Measurements from ENCODE around the gene ZNF511. TPM values are rescaled to one million over a fixed set of nuclear protein-coding genes. Genes with fewer than 3 reads are reported as not detected.

Gene ZNF511
- total RNA-seq, 3 donors from 2014 or later = 27.4 to 33.2 (median 32.1) TPM

- no peak for TF ChIP-seq CTCF (IDR thresholded peaks at IDR 0.05)
- TF ChIP-seq POLR2A (IDR thresholded peaks at IDR 0.05) = no peak
- Histone ChIP-seq H3K27me3 (no peaks in the 10 kb centered on the region), H3K27ac (no peak overlapping the region), H3K4me1 (peaks cover 0 to 4% of the 10 kb centered on the region in 2 donors), H3K4me3 (no peak overlapping the region), H3K36me3 (no peaks in the 10 kb centered on the region), H3K9me3 (no peaks in the 10 kb centered on the region)
- intact Hi-C loops (cut with DNase I; ENCODE audit: low total_unique reads) = no loop called here
- no peak for DNase-seq (ENCODE audit: low spot score in 2 of 2)
Observed at GRCh38 chr10:133359972-133360610, 51.4 kb downstream of the ZNF511 start.

DNA sequence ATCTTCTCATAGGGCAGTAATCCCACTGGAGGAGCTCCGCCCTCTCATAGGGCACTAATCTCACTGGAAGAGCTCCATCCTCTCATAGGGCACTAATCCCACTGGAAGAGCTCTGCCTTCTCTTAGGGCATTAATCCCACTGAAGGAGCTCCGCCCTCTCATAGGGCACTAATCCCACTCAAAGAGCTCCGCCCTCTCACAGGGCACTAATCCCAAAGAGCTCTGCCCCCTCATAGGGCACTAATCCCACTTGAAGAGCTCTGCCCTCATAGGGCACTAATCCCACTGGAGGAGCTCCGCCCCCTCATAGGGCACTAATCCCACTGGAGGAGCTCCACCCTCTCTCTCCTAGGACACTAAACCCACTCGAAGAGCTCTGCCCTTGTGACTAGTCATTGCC lies 52.5 kb downstream of the ZNF511 start:
- no peak overlapping the region for H3K4me3 ChIP-seq
- TF ChIP-seq CTCF (IDR thresholded peaks at IDR 0.05) (no peak), POLR2A (IDR thresholded peaks at IDR 0.05) (no peak), POLR2AphosphoS5 (IDR thresholded peaks at IDR 0.05) (no peak)
- no peaks in the 10 kb centered on the region for H3K36me3 ChIP-seq
- intact Hi-C loops (cut with DNase I; ENCODE audit: low total_unique reads) = no loop called here
- DNase-seq (ENCODE audit: low spot score in 2 of 2) = no peak
- peaks cover 0 to 4% of the 10 kb centered on the region in 2 donors for H3K4me1 ChIP-seq
- H3K27ac ChIP-seq = no peak overlapping the region
- H3K27me3 ChIP-seq = no peaks in the 10 kb centered on the region
- no peaks in the 10 kb centered on the region for H3K9me3 ChIP-seq

DNA sequence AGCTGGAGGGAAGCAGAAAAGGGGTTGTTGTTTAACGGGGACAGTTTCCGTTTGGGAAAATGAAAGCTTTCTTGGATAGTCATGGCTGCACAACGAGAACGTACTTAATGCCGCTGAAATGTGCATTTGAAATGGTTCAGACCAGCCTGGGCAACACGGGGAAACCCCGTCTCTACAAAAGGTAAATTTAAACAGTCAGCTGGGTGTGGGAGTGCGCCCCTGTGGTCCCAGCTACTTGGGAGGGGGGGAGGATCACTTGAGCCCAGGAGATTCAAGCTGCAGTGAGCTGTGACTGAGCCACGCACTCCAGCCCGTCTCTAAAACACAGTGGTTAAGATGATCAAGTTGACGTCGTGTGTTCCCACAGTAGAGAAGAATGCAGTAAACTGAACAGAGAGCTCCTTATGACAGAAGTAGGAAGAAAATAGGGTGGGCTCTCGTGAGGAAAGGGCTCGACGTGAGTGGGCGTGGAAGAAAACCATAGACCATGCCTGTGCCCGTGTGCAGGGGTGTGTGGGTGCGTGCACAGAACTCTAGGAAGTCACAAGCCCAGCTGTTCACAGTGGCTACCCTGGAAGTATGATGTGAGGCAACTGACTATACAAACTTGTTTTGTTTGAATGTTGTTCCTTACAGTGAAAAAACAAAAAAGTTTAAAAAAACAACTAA lies 53.2 kb downstream of the ZNF511 start:
- Histone ChIP-seq H3K9me3 (no peaks in the 10 kb centered on the region), H3K36me3 (no peaks in the 10 kb centered on the region), H3K27me3 (no peaks in the 10 kb centered on the region), H3K27ac (no peak overlapping the region), H3K4me1 (no peaks in the 10 kb centered on the region), H3K4me3 (no peak overlapping the region)
- DNase-seq (ENCODE audit: low spot score in 2 of 2) = no peak
- intact Hi-C loops (cut with DNase I; ENCODE audit: low total_unique reads) = no loop called here
- TF ChIP-seq CTCF (IDR thresholded peaks at IDR 0.05) (no peak), POLR2A (IDR thresholded peaks at IDR 0.05) (no peak), POLR2AphosphoS5 (IDR thresholded peaks at IDR 0.05) (no peak)

Other genes with a start within 250 kb of the ZNF511 start
- gene ADGRA1, start 221.0 kb upstream of the ZNF511 start, total RNA-seq = under 1 TPM in 1 of 3 donors, not detected in 2; 0.33 TPM
- 1 to 10 TPM in 1 of 3 donors, under 1 TPM in 1, not detected in 1; 0.98 to 2.3 TPM for gene KNDC1, start 148.7 kb upstream of the ZNF511 start, total RNA-seq
- gene UTF1, start 78.7 kb upstream of the ZNF511 start, total RNA-seq = not detected
- 1 to 10 TPM in 1 of 3 donors, under 1 TPM in 2; 0.33 to 4.6 (median 0.73) TPM for gene VENTX, start 71.1 kb upstream of the ZNF511 start, total RNA-seq
- gene ADAM8, start 32.0 kb upstream of the ZNF511 start, total RNA-seq = 1 to 10 TPM; 4.6 to 6.6 (median 5.0) TPM
- 10 to 100 TPM; 33.6 to 40.0 (median 39.5) TPM for gene TUBGCP2, start within 50 bp of the ZNF511 start, total RNA-seq
- gene CALY, start 28.0 kb downstream of the ZNF511 start, total RNA-seq = under 1 TPM in 1 of 3 donors, not detected in 2; 0.66 TPM
- gene PRAP1, start 38.5 kb downstream of the ZNF511 start, total RNA-seq = not detected
- gene FUOM, start 49.1 kb downstream of the ZNF511 start, total RNA-seq = 10 to 100 TPM; 13.8 to 31.5 (median 31.2) TPM
- 100 to 1,000 TPM in 1 of 3 donors, 10 to 100 TPM in 2; 71.8 to 165 (median 84.2) TPM for gene ECHS1, start 64.4 kb downstream of the ZNF511 start, total RNA-seq
- gene PAOX, start 70.3 kb downstream of the ZNF511 start, total RNA-seq = 10 to 100 TPM in 1 of 3 donors, 1 to 10 TPM in 2; 7.5 to 10.5 (median 8.6) TPM
- 10 to 100 TPM; 22.9 to 56.4 (median 37.0) TPM for gene MTG1, start 85.2 kb downstream of the ZNF511 start, total RNA-seq
- under 1 TPM in 1 of 3 donors, not detected in 2; 0.33 TPM for gene SPRN, start 115.7 kb downstream of the ZNF511 start, total RNA-seq
- gene SCART1, start 145.0 kb downstream of the ZNF511 start, total RNA-seq = 1 to 10 TPM; 1.4 to 3.7 (median 2.9) TPM
- 1 to 10 TPM in 1 of 3 donors, under 1 TPM in 2; 0.96 to 3.4 (median 0.98) TPM for gene CYP2E1, start 218.4 kb downstream of the ZNF511 start, total RNA-seq